ENCODE data around the gene DDX28.

- TF ChIP-seq SIN3A (IDR thresholded peaks at IDR 0.05; ENCODE audit: borderline replicate concordance, insufficient read depth, low read length) (no peak), POLR2AphosphoS5 (IDR thresholded peaks at IDR 0.05; ENCODE audit: low read depth, low read length) (no peak), REST (IDR thresholded peaks at IDR 0.05; ENCODE audit: insufficient read depth in 1 of 2, low read depth in 2 of 2, low read length in 2 of 2) (no peak), TAF1 (IDR thresholded peaks at IDR 0.05; ENCODE audit: borderline replicate concordance, insufficient read depth, low read length) (no peak)
Observed at GRCh38 chr16:68013440-68013839, 9.6 kb downstream of the DDX28 start.
